GM12864 (cell line): ENCODE data around the gene CREBL2.

ENCODE experiments used
- DNase-seq: peaks from one replicate; pipeline ENCODE4 v3.0.0-alpha.2; 2011; ENCODE audit warnings: low read depth
- H3K4me3 ChIP-seq: 2 replicates; pipeline ENCODE4 v1.5.1; 2011; ENCODE audit warnings: mild to moderate bottlenecking, low read depth, low read length, control low read depth
- TF ChIP-seq, protein P1 (sequence below): IDR thresholded peaks from 2 replicates; pipeline ENCODE4 v1.5.1; 2011; ENCODE audit warnings: low read depth, mild to moderate bottlenecking, moderate library complexity, low read length, control low read depth, inconsistent platforms; ENCODE audit errors: missing control alignments

CREBL2 gene

DNA sequence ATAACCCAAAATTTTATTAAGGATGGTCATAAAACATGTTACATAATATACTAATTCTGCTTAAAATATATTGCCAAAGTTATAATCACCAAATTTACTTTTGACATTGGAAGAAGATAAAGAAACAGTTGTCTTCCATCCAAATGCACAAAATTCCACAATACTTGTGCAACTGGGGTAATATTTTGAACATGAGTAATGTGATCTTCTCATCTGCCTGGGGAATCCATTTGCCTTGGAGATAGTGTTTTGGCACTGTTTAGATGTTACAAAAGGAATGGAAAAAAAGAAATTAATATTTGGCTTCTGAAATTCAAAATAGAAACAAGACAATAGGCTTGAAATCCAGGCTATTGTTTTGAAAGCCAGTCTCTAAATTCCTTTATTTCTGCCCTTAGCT lies 75.2 kb downstream of the CREBL2 start:
- H3K4me3 ChIP-seq: no peak overlapping the region
- DNase-seq: no peak
- TF ChIP-seq, protein P1, sequence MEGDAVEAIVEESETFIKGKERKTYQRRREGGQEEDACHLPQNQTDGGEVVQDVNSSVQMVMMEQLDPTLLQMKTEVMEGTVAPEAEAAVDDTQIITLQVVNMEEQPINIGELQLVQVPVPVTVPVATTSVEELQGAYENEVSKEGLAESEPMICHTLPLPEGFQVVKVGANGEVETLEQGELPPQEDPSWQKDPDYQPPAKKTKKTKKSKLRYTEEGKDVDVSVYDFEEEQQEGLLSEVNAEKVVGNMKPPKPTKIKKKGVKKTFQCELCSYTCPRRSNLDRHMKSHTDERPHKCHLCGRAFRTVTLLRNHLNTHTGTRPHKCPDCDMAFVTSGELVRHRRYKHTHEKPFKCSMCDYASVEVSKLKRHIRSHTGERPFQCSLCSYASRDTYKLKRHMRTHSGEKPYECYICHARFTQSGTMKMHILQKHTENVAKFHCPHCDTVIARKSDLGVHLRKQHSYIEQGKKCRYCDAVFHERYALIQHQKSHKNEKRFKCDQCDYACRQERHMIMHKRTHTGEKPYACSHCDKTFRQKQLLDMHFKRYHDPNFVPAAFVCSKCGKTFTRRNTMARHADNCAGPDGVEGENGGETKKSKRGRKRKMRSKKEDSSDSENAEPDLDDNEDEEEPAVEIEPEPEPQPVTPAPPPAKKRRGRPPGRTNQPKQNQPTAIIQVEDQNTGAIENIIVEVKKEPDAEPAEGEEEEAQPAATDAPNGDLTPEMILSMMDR: no peak

DNA sequence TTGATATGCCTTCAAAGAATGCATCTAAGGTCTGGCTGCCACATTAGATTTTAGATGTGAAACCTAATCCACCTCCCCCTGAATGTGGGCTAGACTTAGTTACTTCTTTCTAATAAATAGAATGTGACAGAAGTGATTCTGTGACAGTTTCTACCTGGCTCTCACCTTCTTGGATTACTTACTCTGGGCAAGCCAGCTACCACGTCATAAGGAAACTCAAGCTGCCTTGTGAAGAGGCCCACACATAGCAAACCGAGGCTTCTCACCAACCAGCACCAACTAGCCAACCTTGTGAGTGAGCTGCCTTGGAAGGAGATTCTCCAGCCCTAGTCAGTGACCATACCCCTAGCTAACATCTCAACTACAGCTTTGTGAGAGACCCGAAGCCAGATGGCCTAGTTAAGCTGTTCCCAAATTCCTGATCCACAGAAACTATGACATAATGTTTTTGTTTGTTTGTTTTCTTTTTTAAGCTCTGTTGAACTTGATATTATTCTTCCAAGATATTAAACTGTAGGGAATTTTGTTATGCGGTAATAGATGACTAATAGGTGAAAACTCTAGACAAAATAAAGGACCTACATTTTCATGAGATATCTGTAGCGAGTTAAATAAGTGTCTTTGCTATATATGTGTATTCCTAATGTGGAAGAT lies 78.1 kb downstream of the CREBL2 start:
- no peak for DNase-seq

DNA sequence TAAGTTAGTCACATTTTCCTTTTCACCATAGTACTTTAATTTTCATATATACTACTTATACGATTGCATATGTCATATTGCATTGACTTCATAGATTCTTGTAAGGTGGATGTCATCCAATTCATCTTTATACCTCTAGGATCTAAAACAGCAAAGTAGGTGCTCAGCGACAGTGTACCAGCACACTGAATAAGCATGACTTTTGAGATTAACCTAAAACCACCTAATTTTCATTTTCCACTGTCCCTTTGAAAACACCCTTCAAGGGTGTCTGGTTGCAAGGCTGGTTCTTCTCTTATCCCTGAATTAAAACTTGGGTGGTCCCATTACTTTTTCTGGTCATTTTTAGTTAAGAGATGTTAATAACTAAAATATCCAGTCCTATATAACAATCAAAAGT lies 79.9 kb downstream of the CREBL2 start:
- H3K4me3 ChIP-seq: no peak overlapping the region
- TF ChIP-seq, protein P1: no peak
- DNase-seq: no peak

More for the DNA sequence above, 78.1 kb downstream of the CREBL2 start:
- no peak overlapping the region for H3K4me3 ChIP-seq
- TF ChIP-seq, protein P1: no peak

DNA sequence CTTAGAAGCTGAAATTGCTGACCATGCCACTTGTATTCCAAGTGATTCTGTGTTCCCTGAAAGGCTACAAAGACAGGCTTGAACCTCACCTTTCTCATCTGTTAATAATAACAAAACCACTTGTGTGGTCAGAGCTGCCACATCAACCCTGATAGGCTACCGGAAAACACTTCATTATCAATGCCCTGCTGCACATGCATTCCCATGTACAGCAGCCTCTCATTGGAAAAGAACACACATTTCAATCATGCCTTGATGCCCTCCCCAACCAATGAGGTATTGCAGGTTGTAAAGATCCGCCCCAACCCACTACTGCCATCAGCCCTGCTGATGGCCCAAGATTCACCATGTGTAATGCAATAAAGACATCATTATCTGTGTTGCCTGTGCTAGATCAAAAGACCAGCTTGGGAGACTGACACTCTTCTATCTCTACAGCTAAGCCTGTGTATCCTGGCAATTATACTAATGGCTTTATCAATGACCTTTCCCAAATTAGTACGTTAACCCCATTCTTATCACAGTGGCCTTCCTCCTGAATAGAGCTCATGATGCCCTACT lies 81.5 kb downstream of the CREBL2 start:
- TF ChIP-seq, protein P1: no peak
- DNase-seq: no peak
- H3K4me3 ChIP-seq: no peak overlapping the region
